ENCODE measurements around the gene EZR. TPM values are rescaled to one million over a fixed set of nuclear protein-coding genes. Genes with fewer than 3 reads are reported as not detected.
A peak's percentile ranks its signal among the peaks of the same experiment; 100 is the strongest.

The EZR gene
- total and polyA plus RNA-seq, 2 experiments from 2014 or later = 399 to 623 TPM

DNA sequence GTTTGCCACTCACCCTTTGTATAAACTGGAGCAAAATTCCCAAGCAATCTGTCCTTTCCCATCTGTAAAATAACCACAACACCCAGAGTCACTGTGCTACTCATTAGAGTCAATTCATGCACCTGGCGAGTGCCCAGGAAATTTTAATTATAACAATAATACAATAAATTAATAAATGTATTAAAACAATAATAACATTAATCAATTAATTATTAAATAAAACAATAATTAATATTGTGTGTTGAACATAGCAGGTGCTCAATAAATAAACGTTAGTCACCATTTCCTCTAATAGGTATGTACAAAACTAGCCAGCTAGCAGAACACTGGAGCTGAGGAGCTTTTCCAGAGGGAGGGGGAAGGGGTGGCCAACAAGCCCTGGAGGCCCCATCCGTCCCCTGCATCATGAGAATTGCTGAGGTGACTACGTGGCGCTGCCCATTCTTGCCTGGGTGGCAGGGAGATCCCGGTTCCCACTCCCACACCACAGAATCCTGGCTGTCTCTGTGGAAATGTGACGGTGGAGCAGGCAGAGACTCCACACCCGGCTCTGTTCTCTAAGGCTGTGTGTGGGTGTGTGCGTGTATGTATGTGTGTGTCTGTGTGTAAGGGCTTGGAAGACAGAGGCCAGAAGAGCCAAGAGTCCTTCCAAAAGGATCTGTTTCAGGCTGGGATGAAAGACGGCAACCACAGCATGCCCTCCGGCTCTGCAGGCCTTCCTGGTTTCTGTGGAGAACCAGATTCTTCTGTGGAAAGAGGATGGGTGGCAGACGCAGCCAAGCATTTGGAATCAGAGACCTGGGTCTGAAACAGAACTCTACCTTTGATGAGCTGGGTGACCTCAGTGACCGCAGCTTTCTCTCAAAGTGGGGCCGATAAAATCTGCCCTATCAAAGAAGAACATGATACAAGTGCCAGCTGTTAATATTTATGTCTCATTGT is 18.8 kb upstream of the EZR start:
- Histone ChIP-seq H4K20me1 (ENCODE audit: insufficient read depth, poor library complexity, severe bottlenecking) (no peaks in the 10 kb centered on the region), H3K79me2 (no peaks in the 10 kb centered on the region), H3K4me1 (ENCODE audit: insufficient read depth) (peaks cover 15% of the 10 kb centered on the region), H2AFZ (no peak overlapping the region), H3K4me2 (no peak overlapping the region), H3K9me2 (replicated peaks; ENCODE audit: insufficient read depth) (no peaks in the 10 kb centered on the region), H3K9me3 (ENCODE audit: low read depth) (no peaks in the 10 kb centered on the region), H3K36me3 (replicated peaks; ENCODE audit: insufficient read depth, low read depth) (no peaks in the 10 kb centered on the region), H3K27ac (no peak overlapping the region), H3K4me3 (no peak overlapping the region), H3K27me3 (no peaks in the 10 kb centered on the region)
- no peak for DNase-seq (ENCODE audit: low spot score)
- TF ChIP-seq EZH2phosphoT487 (IDR thresholded peaks at IDR 0.05; ENCODE audit: low read depth, severe bottlenecking, unreplicated experiment) (no peak), EZH2 (IDR thresholded peaks at IDR 0.05; ENCODE audit: borderline replicate concordance) (no peak)
- TF ChIP-seq, protein P1, sequence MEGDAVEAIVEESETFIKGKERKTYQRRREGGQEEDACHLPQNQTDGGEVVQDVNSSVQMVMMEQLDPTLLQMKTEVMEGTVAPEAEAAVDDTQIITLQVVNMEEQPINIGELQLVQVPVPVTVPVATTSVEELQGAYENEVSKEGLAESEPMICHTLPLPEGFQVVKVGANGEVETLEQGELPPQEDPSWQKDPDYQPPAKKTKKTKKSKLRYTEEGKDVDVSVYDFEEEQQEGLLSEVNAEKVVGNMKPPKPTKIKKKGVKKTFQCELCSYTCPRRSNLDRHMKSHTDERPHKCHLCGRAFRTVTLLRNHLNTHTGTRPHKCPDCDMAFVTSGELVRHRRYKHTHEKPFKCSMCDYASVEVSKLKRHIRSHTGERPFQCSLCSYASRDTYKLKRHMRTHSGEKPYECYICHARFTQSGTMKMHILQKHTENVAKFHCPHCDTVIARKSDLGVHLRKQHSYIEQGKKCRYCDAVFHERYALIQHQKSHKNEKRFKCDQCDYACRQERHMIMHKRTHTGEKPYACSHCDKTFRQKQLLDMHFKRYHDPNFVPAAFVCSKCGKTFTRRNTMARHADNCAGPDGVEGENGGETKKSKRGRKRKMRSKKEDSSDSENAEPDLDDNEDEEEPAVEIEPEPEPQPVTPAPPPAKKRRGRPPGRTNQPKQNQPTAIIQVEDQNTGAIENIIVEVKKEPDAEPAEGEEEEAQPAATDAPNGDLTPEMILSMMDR (IDR thresholded peaks at IDR 0.05; ENCODE audit: poor library complexity) = no peak
- 66% methylated on average over 14 of the region's 14 CpGs for WGBS (ENCODE audit: low lambda C conversion rate, missing lambda C conversion rate)

DNA sequence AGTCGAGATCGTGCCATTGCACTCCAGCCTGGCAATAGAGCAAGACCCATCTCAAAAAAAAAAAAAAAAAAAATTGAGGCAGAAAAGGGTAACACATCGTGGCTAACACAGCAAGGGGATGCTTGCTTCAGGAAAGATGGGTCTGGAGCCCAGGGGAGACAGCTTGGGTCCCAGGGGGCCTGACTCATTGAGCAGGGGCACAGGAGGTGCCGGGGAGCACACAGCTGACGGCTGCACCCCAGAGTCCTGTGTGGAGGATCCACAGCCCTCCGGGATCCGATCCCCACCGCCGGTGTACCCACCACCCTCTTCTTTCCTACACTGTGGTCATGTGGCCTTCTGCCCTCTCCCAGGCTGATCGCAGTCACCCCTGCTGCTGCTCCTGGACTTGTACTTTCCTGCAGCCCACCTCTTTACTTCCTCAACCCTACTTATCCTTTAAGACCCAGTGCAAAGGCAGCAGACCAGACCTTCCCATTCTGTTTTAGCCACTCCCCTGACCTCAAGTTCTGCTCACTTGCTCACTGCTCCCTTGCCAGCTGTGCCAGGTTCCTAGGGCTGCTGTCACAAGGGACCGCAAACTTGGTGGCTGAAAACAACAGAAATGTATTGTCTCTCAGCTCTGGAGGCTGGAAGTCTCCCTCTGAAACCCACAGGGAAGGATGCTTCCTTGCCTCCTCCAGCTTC is 17.6 kb upstream of the EZR start:
- 98% methylated on average over 11 of the region's 11 CpGs for WGBS (ENCODE audit: low lambda C conversion rate, missing lambda C conversion rate)

DNA sequence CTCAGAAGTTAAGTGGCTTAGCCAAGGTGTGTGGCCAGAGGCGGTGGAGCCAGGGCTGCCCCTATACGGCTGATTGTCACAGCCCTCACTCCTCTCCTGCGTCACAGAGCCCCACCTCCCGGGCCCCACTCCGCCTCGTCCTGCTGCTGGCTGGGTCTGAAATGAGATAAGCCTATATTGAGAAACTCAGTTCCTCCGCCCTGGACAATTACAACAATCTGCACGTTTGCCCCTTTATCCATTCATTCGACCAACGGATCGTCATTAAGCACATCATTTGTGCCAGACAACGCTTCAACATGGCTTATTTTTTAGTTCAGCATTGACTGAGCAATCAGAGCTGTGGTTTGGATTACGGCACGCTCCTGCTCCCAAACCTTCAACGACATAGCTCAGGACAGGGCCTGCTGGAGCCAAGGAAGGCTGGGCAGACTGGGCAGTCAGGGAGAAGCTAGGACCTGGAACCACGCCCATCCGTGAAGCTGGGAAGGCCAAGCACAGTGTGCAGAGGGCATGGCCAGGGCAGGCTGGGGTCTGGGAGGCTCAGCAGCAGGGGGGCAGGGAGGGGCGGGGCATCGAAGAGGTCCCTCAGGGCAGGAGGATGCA is 16.6 kb upstream of the EZR start:
- WGBS (ENCODE audit: low lambda C conversion rate, missing lambda C conversion rate) = 32% methylated on average over 17 of the region's 19 CpGs
- DNase-seq (ENCODE audit: low spot score) = peak; percentile 86
- peak overlapping the region; percentile 18 for H2AFZ ChIP-seq

More for the DNA sequence above, 17.6 kb upstream of the EZR start:
- no peaks in the 10 kb centered on the region for H3K27me3 ChIP-seq
- TF ChIP-seq EZH2phosphoT487 (IDR thresholded peaks at IDR 0.05; ENCODE audit: low read depth, severe bottlenecking, unreplicated experiment) = no peak
- H3K4me3 ChIP-seq = no peak overlapping the region
- H2AFZ ChIP-seq = no peak overlapping the region
- peaks cover 15% of the 10 kb centered on the region for H3K4me1 ChIP-seq (ENCODE audit: insufficient read depth)
- H3K36me3 ChIP-seq (replicated peaks; ENCODE audit: insufficient read depth, low read depth) = no peaks in the 10 kb centered on the region
- H3K9me2 ChIP-seq (replicated peaks; ENCODE audit: insufficient read depth) = no peaks in the 10 kb centered on the region
- H3K27ac ChIP-seq = peak overlapping the region; percentile 89
- H3K9me3 ChIP-seq (ENCODE audit: low read depth) = no peaks in the 10 kb centered on the region
- no peak overlapping the region for H3K4me2 ChIP-seq
- no peaks in the 10 kb centered on the region for H3K79me2 ChIP-seq
- no peak for DNase-seq (ENCODE audit: low spot score)
- H4K20me1 ChIP-seq (ENCODE audit: insufficient read depth, poor library complexity, severe bottlenecking) = no peaks in the 10 kb centered on the region

More for the DNA sequence above, 16.6 kb upstream of the EZR start:
- H3K27me3 ChIP-seq = no peaks in the 10 kb centered on the region
- no peaks in the 10 kb centered on the region for H3K9me3 ChIP-seq (ENCODE audit: low read depth)
- TF ChIP-seq EZH2 (IDR thresholded peaks at IDR 0.05; ENCODE audit: borderline replicate concordance) (no peak), EZH2phosphoT487 (IDR thresholded peaks at IDR 0.05; ENCODE audit: low read depth, severe bottlenecking, unreplicated experiment) (no peak)
- TF ChIP-seq, protein P1 (IDR thresholded peaks at IDR 0.05; ENCODE audit: poor library complexity) = no peak
- H3K4me1 ChIP-seq (ENCODE audit: insufficient read depth) = peaks cover 15% of the 10 kb centered on the region
- H3K4me2 ChIP-seq = peak overlapping the region; percentile 66
- H3K79me2 ChIP-seq = no peaks in the 10 kb centered on the region
- no peaks in the 10 kb centered on the region for H3K36me3 ChIP-seq (replicated peaks; ENCODE audit: insufficient read depth, low read depth)
- H3K27ac ChIP-seq = peak overlapping the region; percentile 89
- H4K20me1 ChIP-seq (ENCODE audit: insufficient read depth, poor library complexity, severe bottlenecking) = no peaks in the 10 kb centered on the region
- no peaks in the 10 kb centered on the region for H3K9me2 ChIP-seq (replicated peaks; ENCODE audit: insufficient read depth)
- no peak overlapping the region for H3K4me3 ChIP-seq
